Spleen (tissue), 7 donors: Measurements from ENCODE around the gene TNFRSF1B.

Experiments used
- POLR2A ChIP-seq, 3 donors: fragments of 450-650 bp; IDR thresholded peaks; one replicate each; pipeline ENCODE4 v1.5.1; 2017; ENCODE audit warnings: antibody characterized with exemption in 3 of 3, mild to moderate bottlenecking in 1 of 3
- TF ChIP-seq, protein P1 (sequence below), 11 experiments: fragments of 200-600 bp in 7 of 11; fragments of 450-650 bp in 4 of 11; sonication (generic) in 4 of 11; IDR thresholded peaks in 8 of 11; conservative IDR thresholded peaks in 3 of 11; 1 replicate in 7 of 11; 2 replicates in 4 of 11; pipeline versions ENCODE4 v1.4.0 to v1.8.0; 2016 to 2021; ENCODE audit warnings: antibody characterized with exemption in 11 of 11, inconsistent platforms in 4 of 11, mild to moderate bottlenecking in 1 of 11
- donor health status: DM: no; HTN: no; CAD: no; lungs with moderate emphysema.
- donor health status: DM: no; HTN: no; CAD: no.
- donor health status: DM: no; HTN: no; CAD: no.

DNA sequence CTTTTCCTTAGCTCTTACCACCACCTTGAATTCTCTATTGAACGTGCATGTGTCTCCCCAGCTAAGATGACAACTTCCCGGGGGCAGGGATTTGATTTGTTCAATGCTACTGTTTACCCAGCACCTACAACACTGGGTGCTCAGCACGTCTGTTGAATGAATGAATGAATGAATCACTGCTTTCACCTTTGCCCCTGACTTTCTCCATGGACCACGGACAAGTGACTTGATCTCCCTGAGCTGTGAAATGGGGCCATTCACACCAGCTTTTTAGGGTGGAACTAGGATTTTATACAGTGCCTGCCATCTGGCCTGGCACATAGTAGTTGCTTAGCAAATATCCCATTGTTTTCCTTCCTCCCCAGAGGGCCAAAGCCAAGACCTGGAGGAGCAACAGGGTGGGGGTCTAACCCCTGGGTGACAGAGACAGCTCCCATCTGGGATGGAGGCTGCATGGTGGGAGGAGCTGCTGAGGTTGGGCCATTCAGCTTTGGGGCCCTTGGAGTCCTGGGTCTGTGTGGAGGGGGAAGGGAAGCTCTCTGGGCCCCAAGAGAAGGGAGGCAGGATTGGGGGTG, 15.7 kb downstream of the TNFRSF1B start:
- TF ChIP-seq, protein P1, sequence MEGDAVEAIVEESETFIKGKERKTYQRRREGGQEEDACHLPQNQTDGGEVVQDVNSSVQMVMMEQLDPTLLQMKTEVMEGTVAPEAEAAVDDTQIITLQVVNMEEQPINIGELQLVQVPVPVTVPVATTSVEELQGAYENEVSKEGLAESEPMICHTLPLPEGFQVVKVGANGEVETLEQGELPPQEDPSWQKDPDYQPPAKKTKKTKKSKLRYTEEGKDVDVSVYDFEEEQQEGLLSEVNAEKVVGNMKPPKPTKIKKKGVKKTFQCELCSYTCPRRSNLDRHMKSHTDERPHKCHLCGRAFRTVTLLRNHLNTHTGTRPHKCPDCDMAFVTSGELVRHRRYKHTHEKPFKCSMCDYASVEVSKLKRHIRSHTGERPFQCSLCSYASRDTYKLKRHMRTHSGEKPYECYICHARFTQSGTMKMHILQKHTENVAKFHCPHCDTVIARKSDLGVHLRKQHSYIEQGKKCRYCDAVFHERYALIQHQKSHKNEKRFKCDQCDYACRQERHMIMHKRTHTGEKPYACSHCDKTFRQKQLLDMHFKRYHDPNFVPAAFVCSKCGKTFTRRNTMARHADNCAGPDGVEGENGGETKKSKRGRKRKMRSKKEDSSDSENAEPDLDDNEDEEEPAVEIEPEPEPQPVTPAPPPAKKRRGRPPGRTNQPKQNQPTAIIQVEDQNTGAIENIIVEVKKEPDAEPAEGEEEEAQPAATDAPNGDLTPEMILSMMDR (IDR thresholded peaks at IDR 0.05 in 8 of 11, conservative IDR thresholded peaks at IDR 0.05 in 3 of 11), result no peak
- no peak for TF ChIP-seq POLR2A (IDR thresholded peaks at IDR 0.05)
